ENCODE results near the gene OR8H1.

OR8H1 gene, protein sequence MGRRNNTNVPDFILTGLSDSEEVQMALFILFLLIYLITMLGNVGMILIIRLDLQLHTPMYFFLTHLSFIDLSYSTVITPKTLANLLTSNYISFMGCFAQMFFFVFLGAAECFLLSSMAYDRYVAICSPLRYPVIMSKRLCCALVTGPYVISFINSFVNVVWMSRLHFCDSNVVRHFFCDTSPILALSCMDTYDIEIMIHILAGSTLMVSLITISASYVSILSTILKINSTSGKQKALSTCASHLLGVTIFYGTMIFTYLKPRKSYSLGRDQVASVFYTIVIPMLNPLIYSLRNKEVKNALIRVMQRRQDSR

DNA sequence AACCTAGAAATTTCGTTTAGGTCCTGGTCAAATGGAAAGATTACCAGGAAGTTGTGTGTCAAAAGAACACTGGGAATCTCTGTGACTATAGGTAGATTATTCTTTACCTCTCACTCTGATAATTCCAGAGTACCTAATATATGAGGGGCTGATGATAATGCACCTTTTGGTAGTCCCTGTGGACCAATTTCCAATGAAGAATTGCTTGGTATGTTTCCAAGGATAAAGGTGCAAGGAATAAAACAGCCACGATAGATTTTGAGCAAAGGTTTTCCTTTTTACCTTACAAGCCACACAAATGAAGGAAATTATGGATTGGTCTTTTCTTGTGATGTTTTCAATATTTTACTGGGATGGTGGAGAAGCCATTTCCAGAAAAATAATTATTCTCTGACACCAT is at the start of gene OR8H1:
Gene OR8H1 (minus strand): TSS at position 101 of the 400 bp plus-strand sequence. CDS start 1,192 bp downstream, outside the sequence.
- no peak for DNase-seq (ENCODE audit: low read depth in 2 of 2)

DNA sequence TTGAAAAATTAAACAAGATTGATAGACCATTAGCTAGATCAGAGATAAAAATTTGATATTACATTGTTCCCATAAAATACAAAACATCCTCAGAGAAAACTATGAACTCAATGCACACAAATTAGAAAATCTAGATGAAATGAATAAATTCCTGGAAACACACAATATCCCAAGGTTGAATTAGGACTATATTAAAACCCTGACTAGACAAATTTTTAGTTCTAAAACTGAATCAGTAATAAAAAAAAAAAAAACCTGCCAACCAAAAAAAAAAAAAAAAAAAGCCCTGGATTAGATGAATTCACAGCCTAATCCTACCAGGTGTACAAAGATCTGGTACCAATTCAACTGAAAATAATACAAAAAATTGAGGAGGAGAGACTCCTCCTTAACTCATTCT is 48.2 kb upstream of the OR8H1 start:
- no peak for DNase-seq (ENCODE audit: low read depth in 2 of 2)

DNA sequence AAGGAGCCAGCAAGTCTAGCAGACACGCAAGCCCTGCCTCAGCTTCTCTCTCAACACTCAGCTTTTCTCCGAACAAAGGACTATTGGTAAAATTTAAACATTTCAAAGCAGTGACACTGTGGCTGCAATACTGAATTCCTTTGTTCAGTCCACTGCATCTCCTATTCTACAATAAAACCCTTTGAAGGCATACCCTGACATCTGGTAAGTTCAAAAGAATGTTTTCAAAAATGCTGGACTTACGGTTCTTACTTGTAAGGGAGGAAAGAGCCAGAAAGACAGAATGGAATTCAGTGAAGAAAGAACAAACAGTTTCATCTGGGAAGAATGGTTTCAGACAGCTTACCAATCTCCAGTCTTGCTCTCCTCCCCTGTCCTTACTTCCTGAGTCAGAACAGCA is 41.1 kb upstream of the OR8H1 start:
- no peak for DNase-seq (ENCODE audit: low read depth in 2 of 2)

DNA sequence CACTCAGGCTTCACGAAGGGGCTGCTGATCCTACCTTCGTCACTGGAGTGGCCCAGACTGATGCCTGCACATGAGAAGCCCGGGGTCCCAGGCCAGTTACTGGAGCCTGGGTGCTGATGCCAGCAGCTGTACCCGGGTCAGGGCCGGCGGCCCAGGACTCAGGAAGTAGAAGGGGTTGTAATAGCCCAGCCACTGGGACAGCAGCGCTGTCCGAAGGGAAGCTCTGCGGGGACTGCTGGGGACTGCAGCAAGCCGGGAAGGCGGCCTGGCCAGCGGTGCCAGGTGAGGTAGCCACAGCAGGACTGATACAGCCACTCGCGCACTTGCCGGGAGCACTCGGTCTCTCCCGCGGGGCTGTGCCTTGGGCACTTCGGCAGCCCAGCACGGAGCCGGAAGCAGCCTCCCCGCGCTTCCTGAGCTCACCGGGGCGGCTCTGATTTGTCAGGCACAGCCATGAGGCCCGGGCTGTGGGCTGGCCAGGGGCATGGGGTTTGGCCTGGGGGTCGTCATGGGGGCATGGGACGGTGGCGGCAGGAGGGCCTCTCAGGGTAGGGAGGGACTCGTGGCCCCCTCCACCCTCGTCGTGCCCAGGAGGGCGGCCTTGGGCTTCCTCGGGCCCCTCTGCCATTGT is 39.9 kb upstream of the OR8H1 start:
- DNase-seq (ENCODE audit: low read depth in 2 of 2) = no peak

DNA sequence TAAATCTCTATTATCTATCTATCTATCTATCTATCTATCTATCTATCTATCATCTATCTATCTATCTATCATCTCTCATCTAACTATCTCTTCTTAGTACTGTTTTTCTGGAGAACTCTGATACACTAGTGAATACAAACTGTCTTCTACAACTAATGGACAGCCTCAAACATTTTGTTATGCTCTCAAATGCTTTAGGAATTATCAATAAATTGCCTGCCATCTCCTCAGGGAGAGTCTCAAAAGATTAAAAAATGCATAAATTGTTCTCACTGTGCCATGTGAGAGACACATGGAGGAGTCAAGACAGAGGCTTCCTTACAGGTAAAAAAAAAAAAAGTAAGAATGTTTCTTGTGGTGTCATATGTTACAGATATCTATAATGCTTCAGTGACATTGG is 22.8 kb upstream of the OR8H1 start, which contains the start of gene OR8K3:
Gene OR8K3 (plus strand): TSS at position 301 of the 400 bp plus-strand sequence. CDS start 3,163 bp downstream, outside the sequence.
- no peak for DNase-seq (ENCODE audit: low read depth in 2 of 2)

DNA sequence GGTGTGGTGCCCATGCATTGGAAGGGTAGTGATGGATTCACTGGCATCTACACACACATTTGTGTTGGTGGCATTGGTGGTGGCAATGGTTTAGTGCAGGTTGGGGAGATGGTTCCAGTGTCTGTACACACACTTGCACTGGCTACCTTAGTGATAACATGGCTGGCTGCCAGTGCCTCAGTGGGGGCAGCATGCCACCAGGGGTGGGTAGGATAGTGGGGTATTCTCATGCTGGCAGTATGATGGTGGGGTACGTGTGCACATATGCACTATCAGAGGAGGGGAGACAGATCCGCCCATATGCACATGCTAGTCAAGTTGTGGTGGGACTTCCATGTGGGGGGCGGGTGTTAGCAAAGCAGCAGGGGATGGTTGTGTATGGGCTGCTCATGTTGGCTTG is 15.8 kb upstream of the OR8H1 start:
- DNase-seq (ENCODE audit: low read depth in 2 of 2) = no peak

DNA sequence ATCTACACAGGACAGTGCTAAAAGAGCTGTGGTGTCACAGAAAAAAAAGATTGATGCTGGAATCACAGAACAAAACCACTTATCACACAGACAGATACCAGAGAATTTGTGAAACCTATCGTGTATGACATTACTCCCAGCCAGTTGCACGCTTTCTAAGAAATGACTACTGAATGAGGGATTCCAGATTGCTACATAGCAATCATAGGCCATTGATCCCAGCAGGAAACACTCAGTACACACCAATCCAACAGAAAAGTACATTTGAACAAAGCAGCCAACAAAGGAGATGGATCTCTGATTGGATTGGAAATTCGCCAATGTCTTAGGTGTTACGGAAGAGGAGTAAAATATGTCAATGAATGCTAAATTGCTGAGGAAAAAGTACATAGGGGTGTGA is 4.8 kb upstream of the OR8H1 start:
- no peak for DNase-seq (ENCODE audit: low read depth in 2 of 2)

DNA sequence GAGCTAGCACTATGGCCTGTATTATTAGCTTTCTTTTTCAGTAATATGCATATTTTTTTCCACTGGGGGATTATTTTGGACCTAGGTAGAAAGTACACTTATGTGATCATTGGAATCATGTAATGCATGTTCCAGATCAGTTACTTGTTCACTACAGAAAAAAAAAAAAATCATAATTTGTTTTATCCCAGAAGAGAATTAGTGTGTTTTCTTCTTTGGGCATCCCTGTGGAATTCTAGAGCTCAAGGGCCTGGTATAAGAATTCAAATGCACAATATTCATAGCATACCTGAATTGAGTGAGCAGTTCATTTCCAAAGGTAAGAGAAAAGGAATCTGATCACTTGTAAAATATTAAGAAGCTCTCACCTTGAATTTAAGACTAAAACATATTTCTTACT is 18.2 kb downstream of the OR8H1 start, which contains the start of gene OR5T1:
Gene OR5T1 (plus strand): TSS at position 301 of the 400 bp plus-strand sequence. CDS start 1,485 bp downstream, outside the sequence.
- DNase-seq (ENCODE audit: low read depth in 2 of 2) = no peak

DNA sequence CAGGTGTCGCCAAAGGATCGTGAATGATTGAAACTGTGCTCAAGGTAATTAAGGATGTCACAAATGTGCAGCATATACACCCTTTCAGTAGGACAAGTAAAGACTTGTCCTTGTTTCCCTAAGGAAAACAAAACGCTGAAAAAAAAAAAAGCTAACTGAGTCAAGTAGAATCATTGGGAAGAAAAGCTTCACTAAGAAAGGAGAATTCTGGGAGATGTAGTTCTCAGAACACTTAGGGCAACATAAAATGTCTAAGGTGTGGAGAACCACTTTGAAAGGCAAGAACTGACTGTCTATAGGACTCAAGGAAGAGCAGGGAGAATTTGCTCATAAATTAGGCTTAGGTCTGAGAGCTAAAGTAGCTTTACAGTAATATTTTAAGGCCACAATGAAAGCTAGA is 21.0 kb downstream of the OR8H1 start:
- DNase-seq (ENCODE audit: low read depth in 2 of 2) = no peak

DNA sequence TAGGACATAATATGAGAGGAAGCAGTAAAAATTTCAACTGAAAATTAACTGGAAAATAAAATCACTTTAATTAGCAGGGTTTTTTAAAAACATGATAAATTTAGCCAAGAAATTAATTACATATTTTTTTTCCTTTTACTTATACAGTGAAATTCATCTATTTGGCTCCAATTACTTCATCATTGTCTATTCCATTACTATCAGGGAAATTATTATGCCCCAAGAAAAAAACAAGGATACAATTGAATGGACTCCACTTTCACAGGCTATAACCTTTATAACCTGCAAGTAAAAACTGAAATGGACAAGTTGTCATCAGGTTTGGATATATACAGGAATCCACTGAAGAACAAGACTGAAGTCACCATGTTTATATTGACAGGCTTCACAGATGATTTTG is 40.1 kb downstream of the OR8H1 start, which contains the start of gene OR5T3:
Gene OR5T3 (plus strand): TSS at position 301 of the 400 bp plus-strand sequence. CDS start 0 bp downstream, at position 301.
- DNase-seq (ENCODE audit: low read depth in 2 of 2) = no peak
